ENCODE data around the gene RAD9A.

- TF ChIP-seq, protein P1, sequence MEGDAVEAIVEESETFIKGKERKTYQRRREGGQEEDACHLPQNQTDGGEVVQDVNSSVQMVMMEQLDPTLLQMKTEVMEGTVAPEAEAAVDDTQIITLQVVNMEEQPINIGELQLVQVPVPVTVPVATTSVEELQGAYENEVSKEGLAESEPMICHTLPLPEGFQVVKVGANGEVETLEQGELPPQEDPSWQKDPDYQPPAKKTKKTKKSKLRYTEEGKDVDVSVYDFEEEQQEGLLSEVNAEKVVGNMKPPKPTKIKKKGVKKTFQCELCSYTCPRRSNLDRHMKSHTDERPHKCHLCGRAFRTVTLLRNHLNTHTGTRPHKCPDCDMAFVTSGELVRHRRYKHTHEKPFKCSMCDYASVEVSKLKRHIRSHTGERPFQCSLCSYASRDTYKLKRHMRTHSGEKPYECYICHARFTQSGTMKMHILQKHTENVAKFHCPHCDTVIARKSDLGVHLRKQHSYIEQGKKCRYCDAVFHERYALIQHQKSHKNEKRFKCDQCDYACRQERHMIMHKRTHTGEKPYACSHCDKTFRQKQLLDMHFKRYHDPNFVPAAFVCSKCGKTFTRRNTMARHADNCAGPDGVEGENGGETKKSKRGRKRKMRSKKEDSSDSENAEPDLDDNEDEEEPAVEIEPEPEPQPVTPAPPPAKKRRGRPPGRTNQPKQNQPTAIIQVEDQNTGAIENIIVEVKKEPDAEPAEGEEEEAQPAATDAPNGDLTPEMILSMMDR (IDR thresholded peaks at IDR 0.05): peak; percentile 75 to 95 (median 92)
- peak in 1 of 2 donors; percentile 4 for TF ChIP-seq POLR2A (IDR thresholded peaks at IDR 0.05)
Measured at GRCh38 chr11:67351275-67352005, 40.3 kb upstream of the RAD9A start.
